Endothelial cell (in vitro differentiated cells): ENCODE measurements around the gene NTNG2. TPM values are rescaled to one million over a fixed set of nuclear protein-coding genes. Genes with fewer than 3 reads are reported as not detected.

Experiments
- DNase-seq: peaks from one replicate; pipeline ENCODE4 v3.0.0; 2021; ENCODE audit warnings: low spot score
- H3K27ac Mint-ChIP-seq: one replicate; pipeline ENCODE4 v1.8.0; 2021; ENCODE audit warnings: mixed read lengths, inconsistent platforms; ENCODE audit not compliant: unreplicated experiment
- H3K27me3 Mint-ChIP-seq: one replicate; pipeline ENCODE4 v1.8.0; 2021; ENCODE audit warnings: mild to moderate bottlenecking, moderate library complexity, mixed read lengths, inconsistent platforms; ENCODE audit not compliant: unreplicated experiment
- H3K36me3 Mint-ChIP-seq: one replicate; pipeline ENCODE4 v1.8.0; 2021; ENCODE audit warnings: mild to moderate bottlenecking, low read depth, mixed read lengths, inconsistent platforms; ENCODE audit not compliant: unreplicated experiment
- H3K4me1 Mint-ChIP-seq: one replicate; pipeline ENCODE4 v1.8.0; 2021; ENCODE audit warnings: mild to moderate bottlenecking, mixed read lengths, inconsistent platforms; ENCODE audit not compliant: unreplicated experiment
- H3K4me3 Mint-ChIP-seq: one replicate; pipeline ENCODE4 v1.8.0; 2021; ENCODE audit warnings: mild to moderate bottlenecking, mixed read lengths, inconsistent platforms; ENCODE audit not compliant: unreplicated experiment
- H3K9me3 Mint-ChIP-seq: one replicate; pipeline ENCODE4 v1.8.0; 2021; ENCODE audit warnings: mixed read lengths, inconsistent platforms; ENCODE audit not compliant: unreplicated experiment
- total RNA-seq: library from RNA; stranded (reverse); fragmentation: NEBNext Ultra II Directional; extraction: Animal tissue kit (Norgen Biotek cat#: 25700); gene quantifications from one replicate; pipeline ENCODE4 v1.2.1, GENCODE V29; 2021; ENCODE audit not compliant: unreplicated experiment
- TF ChIP-seq, protein P1 (sequence below): fragments of 200-600 bp; sonication (generic); IDR thresholded peaks from one replicate; pipeline ENCODE4 v1.5.0; 2021; ENCODE audit warnings: antibody characterized with exemption; ENCODE audit not compliant: unreplicated experiment

The NTNG2 gene
- total RNA-seq, 1 donor from 2014 or later: 0.38 TPM

GRCh38 chr9:132157347-132158116 is 4.3 kb upstream of the NTNG2 start:
- DNase-seq: no peak
- Mint-ChIP-seq H3K9me3 (no peaks in the 10 kb centered on the region), H3K4me3 (no peak overlapping the region), H3K27ac (no peak overlapping the region), H3K4me1 (peaks cover 21% of the 10 kb centered on the region), H3K36me3 (no peaks in the 10 kb centered on the region), H3K27me3 (peaks cover 15% of the 10 kb centered on the region)
- TF ChIP-seq, protein P1, sequence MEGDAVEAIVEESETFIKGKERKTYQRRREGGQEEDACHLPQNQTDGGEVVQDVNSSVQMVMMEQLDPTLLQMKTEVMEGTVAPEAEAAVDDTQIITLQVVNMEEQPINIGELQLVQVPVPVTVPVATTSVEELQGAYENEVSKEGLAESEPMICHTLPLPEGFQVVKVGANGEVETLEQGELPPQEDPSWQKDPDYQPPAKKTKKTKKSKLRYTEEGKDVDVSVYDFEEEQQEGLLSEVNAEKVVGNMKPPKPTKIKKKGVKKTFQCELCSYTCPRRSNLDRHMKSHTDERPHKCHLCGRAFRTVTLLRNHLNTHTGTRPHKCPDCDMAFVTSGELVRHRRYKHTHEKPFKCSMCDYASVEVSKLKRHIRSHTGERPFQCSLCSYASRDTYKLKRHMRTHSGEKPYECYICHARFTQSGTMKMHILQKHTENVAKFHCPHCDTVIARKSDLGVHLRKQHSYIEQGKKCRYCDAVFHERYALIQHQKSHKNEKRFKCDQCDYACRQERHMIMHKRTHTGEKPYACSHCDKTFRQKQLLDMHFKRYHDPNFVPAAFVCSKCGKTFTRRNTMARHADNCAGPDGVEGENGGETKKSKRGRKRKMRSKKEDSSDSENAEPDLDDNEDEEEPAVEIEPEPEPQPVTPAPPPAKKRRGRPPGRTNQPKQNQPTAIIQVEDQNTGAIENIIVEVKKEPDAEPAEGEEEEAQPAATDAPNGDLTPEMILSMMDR: no peak

DNA sequence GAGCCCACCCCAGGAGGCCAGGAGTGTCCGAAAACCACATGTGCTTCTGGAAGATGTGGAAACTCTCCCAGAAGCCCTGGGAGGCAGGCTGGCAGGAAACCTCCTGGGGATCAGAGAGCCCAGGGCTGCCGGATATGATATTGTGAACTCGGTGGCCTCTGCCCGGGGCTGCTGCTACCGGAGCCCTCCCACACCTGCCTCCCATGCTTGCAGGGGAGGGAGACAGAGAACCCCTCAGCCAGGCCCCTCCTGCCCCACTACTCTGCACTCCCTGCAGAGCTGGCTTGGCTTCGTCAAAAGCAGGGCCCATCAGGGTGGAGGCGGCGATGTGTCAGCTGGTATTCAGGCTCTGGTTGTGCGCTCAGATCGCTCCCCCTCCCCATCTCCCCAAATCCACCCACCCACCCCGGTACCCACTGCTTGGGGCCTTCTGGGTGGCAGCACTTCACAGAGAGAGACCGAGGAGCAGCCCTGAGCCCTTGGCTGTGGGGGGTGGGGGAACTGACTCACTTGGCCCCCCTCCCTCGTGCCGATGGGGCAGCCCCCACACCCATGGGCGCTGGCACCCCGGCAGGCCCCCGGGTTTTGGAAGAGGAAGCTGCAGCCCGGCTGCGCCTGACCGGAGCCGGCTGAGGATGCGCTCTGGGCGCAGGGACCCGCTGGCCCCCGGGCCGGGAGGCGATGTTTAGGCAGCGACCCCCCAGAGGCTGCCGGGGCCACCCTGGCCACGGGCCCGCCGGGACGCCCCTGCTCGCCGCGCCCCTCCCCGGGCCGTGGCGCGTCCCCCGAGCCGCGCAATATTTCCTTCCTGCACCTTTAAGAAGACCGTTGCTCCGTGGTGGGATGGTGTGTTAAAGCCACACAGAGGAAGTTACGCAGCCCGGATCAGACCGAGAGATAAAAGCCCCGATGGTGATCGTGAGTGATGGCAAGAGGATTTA is 786 bp upstream of the NTNG2 start:
- H3K4me1 Mint-ChIP-seq: peaks cover 9% of the 10 kb centered on the region
- H3K4me3 Mint-ChIP-seq: peak overlapping the region; percentile 93
- H3K9me3 Mint-ChIP-seq: no peaks in the 10 kb centered on the region
- no peak overlapping the region for H3K27ac Mint-ChIP-seq
- TF ChIP-seq, protein P1: no peak
- DNase-seq: no peak
- H3K36me3 Mint-ChIP-seq: no peaks in the 10 kb centered on the region
- H3K27me3 Mint-ChIP-seq: peaks cover 9% of the 10 kb centered on the region

GRCh38 chr9:132162764-132163456 is 1.1 kb downstream of the NTNG2 start:
- no peak for DNase-seq
- Mint-ChIP-seq H3K27ac (no peak overlapping the region), H3K4me3 (no peak overlapping the region), H3K36me3 (no peaks in the 10 kb centered on the region), H3K9me3 (no peaks in the 10 kb centered on the region), H3K4me1 (peaks cover 9% of the 10 kb centered on the region), H3K27me3 (peaks cover 17% of the 10 kb centered on the region)
- TF ChIP-seq, protein P1: no peak

DNA sequence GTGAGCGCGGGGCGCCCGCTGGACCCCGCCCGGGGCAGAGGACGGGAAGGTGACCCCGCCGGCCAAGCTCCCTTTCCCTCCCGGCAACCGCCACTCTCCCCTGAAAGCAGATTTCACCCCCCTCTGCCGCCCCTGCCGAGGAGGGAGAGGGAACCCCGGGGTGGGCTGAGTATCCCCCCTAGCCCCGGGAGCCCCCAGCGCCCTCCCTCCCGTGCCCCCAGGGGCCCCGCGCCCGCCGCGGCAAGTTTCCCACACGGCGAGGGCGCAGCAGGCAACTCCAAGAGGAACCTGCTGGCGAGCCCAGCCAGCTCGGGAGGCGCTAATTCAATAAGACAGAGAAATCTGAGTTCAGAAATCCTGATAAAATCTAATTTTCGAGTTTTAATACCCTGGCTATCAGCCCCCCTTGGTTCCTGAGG is 1.6 kb downstream of the NTNG2 start:
- Mint-ChIP-seq H3K9me3 (no peaks in the 10 kb centered on the region), H3K4me3 (no peak overlapping the region), H3K36me3 (no peaks in the 10 kb centered on the region), H3K4me1 (peaks cover 9% of the 10 kb centered on the region), H3K27ac (no peak overlapping the region), H3K27me3 (peaks cover 17% of the 10 kb centered on the region)
- DNase-seq: no peak
- TF ChIP-seq, protein P1: no peak
